Liver (tissue), 9 donors: ENCODE data around the gene HLTF. TPM values are rescaled to one million over a fixed set of nuclear protein-coding genes. Genes with fewer than 3 reads are reported as not detected.

ENCODE experiments used
- DNase-seq: peaks from one replicate; pipeline ENCODE4 v3.0.0-alpha.2; 2017; ENCODE audit warnings: low spot score
- H3K27ac ChIP-seq, 2 donors: one replicate each; pipeline ENCODE4 v1.7.0; 2013; ENCODE audit warnings: inconsistent platforms in 2 of 2, low read length in 2 of 2, control low read depth in 1 of 2, low read depth in 1 of 2, mild to moderate bottlenecking in 1 of 2
- H3K27me3 ChIP-seq, 4 donors: one replicate each; pipeline versions ENCODE4 v1.6.1 to v1.7.0; 2013; ENCODE audit warnings: low read length in 3 of 4, inconsistent platforms in 1 of 4, mild to moderate bottlenecking in 1 of 4, moderate library complexity in 1 of 4; ENCODE audit not compliant: control insufficient read depth in 4 of 4, insufficient read depth in 4 of 4
- H3K36me3 ChIP-seq, 4 donors: one replicate each; pipeline versions ENCODE4 v1.6.1 to v1.7.0; 2013; ENCODE audit warnings: low read length in 3 of 4, mild to moderate bottlenecking in 3 of 4, low read depth in 1 of 4, moderate library complexity in 1 of 4; ENCODE audit not compliant: control insufficient read depth in 4 of 4, insufficient read depth in 3 of 4
- H3K4me1 ChIP-seq, 4 donors: one replicate each; pipeline versions ENCODE4 v1.6.1 to v1.7.0; 2013; ENCODE audit warnings: low read length in 3 of 4, mild to moderate bottlenecking in 3 of 4, moderate library complexity in 1 of 4; ENCODE audit not compliant: control insufficient read depth in 4 of 4, insufficient read depth in 4 of 4
- H3K4me3 ChIP-seq, 3 donors: one replicate each; pipeline versions ENCODE4 v1.6.1 to v1.7.0; 2013; ENCODE audit warnings: low read length in 3 of 3, control low read depth in 1 of 3, low read depth in 1 of 3, mild to moderate bottlenecking in 1 of 3
- H3K9ac ChIP-seq, 2 donors: one replicate each; pipeline ENCODE4 v1.7.0; 2013; ENCODE audit warnings: low read length in 2 of 2, mild to moderate bottlenecking in 2 of 2, moderate library complexity in 2 of 2, control low read depth in 1 of 2, low read depth in 1 of 2
- H3K9me3 ChIP-seq, 4 donors: one replicate each; pipeline versions ENCODE4 v1.6.1 to v1.7.0; 2013; ENCODE audit warnings: low read length in 3 of 4; ENCODE audit not compliant: control insufficient read depth in 4 of 4
- EGR1 ChIP-seq, 2 donors: IDR thresholded peaks; 2 replicates each; pipeline ENCODE4 v1.6.1; 2016 to 2018; ENCODE audit warnings: antibody characterized with exemption in 2 of 2, low read depth in 2 of 2
- FOXA1 ChIP-seq: IDR thresholded peaks from 2 replicates; pipeline ENCODE4 v1.6.1; 2016; ENCODE audit warnings: antibody characterized with exemption
- FOXA2 ChIP-seq: IDR thresholded peaks from 2 replicates; pipeline ENCODE4 v1.6.1; 2016; ENCODE audit warnings: antibody characterized with exemption
- GABPA ChIP-seq, 2 donors: IDR thresholded peaks in 1 of 2; conservative IDR thresholded peaks in 1 of 2; 2 replicates each; pipeline ENCODE4 v1.6.1; 2016; ENCODE audit warnings: antibody characterized with exemption in 2 of 2, mild to moderate bottlenecking in 1 of 2, moderate library complexity in 1 of 2
- HNF4A ChIP-seq, 2 donors: conservative IDR thresholded peaks; 2 replicates each; pipeline ENCODE4 v1.6.1; 2016; ENCODE audit warnings: antibody characterized with exemption in 2 of 2, mild to moderate bottlenecking in 2 of 2
- HNF4G ChIP-seq: IDR thresholded peaks from 2 replicates; pipeline ENCODE4 v1.6.1; 2016; ENCODE audit warnings: antibody characterized with exemption
- JUND ChIP-seq, 2 donors: IDR thresholded peaks; 2 replicates each; pipeline ENCODE4 v1.6.1; 2016; ENCODE audit warnings: antibody characterized with exemption in 2 of 2
- NR2F2 ChIP-seq: IDR thresholded peaks from 2 replicates; pipeline ENCODE4 v1.6.1; 2016; ENCODE audit warnings: antibody characterized with exemption
- RAD21 ChIP-seq, 2 donors: IDR thresholded peaks; 2 replicates each; pipeline ENCODE4 v1.6.1; 2016; ENCODE audit warnings: antibody characterized with exemption in 2 of 2, mild to moderate bottlenecking in 2 of 2
- RXRA ChIP-seq, 2 donors: IDR thresholded peaks; 2 replicates each; pipeline ENCODE4 v1.6.1; 2017 to 2018; ENCODE audit warnings: antibody characterized with exemption in 2 of 2, mild to moderate bottlenecking in 1 of 2
- SP1 ChIP-seq: IDR thresholded peaks from 2 replicates; pipeline ENCODE4 v1.6.1; 2018; ENCODE audit warnings: antibody characterized with exemption, mild to moderate bottlenecking
- TAF1 ChIP-seq: conservative IDR thresholded peaks from 2 replicates; pipeline ENCODE4 v1.6.1; 2016; ENCODE audit warnings: antibody characterized with exemption, mild to moderate bottlenecking
- WGBS: extraction: QIAGEN DNeasy Blood & Tissue Kit; methylation state at CpG from one replicate; pipeline ENCODE4 v1.1.7; 2013; 5-methylcytosine and 5-hydroxymethylcytosine counted together
- polyA plus RNA-seq, 2 donors: library from polyadenylated mRNA; stranded (reverse) in 1 of 2; unstranded in 1 of 2; fragments of 200-250 nt in 1 of 2; fragments of >200 nt in 1 of 2; fragmentation: Nextera tagmentation in 1 of 2; extraction: Ambion mirVana in 1 of 2; gene quantifications; one replicate each; pipeline versions ENCODE4 v1.2.1 to v1.2.3, GENCODE V29; 2013 to 2015
- total RNA-seq, 2 donors: library from RNA; depleted of rRNA; stranded (reverse); fragments of >200 nt; gene quantifications; one replicate each; pipeline ENCODE4 v1.2.3, GENCODE V29; 2014
- TF ChIP-seq, protein P1 (sequence below): IDR thresholded peaks from 2 replicates; pipeline ENCODE4 v1.6.1; 2016; ENCODE audit warnings: antibody characterized with exemption
- TF ChIP-seq, protein P2 (sequence below): IDR thresholded peaks from 2 replicates; pipeline ENCODE4 v1.6.1; 2016; ENCODE audit warnings: antibody characterized with exemption, mild to moderate bottlenecking
- TF ChIP-seq, protein P3 (sequence below): IDR thresholded peaks from 2 replicates; pipeline ENCODE4 v1.6.1; 2016; ENCODE audit warnings: antibody characterized with exemption
- TF ChIP-seq, protein P4 (sequence below): fragments of 150-350 bp; IDR thresholded peaks from 2 replicates; pipeline ENCODE4 v1.5.1; 2017; ENCODE audit warnings: improper control_type of control experiment, low read depth, low read length; ENCODE audit not compliant: missing input control
- TF ChIP-seq, protein P5 (sequence below): IDR thresholded peaks from 2 replicates; pipeline ENCODE4 v1.6.1; 2016; ENCODE audit warnings: antibody characterized with exemption
- donor health status: healthy.
- donor health status: healthy.
- donor health status: healthy.
- donor health status: healthy.
- donor health status: healthy.

Gene HLTF
- total and polyA plus RNA-seq, 4 donors, result 4.1 to 31.7 (median 17.0) TPM

DNA sequence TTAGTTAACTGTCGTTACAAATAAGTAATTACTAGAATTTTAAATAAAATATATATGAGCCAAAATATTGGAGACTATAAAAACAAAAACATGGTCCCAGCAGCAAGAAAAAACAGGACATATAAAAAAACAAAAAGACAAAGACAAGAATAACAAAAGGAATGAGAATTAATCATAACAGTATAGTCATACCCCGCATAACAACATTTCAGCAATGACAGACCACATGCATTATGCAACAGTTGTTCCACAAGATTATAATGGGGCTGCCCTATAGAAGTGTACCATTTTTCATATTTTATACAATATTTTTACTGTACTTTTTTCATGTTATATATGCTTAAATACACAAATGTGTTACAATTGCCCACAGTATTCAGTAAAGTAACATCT, 5.6 kb downstream of the HLTF start:
- DNase-seq, result no peak
- 94% methylated on average over 2 of the region's 2 CpGs for WGBS

DNA sequence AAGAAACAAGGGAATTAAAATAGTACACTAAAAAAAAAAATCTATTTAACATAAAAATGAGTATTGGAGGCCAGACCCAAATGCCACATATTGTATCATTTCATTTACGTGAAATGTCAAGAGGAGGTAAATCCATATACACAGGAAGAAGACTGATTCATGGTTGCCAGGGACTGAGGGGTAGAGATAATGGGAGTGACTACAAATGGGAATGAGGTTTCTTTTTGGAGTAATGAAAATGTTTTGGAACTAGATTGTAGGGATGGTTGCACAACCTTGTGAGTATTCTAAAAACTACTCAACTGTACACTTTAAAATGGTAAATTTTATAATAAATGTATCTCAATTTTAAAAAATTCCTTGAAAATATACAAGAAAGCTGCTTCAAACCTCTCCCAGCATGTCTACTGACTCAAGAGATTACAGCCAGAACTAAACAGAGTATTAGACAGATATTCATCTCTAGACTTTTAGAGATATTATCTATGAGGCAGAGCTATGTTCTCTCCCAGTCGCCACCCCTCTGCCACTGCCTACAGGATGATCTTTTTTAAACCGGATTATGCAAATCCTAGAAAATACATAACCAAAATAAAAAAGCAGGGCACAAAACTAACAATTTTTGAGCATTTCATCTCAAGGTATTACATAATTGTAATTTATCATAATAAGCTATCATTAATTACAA, 6.2 kb downstream of the HLTF start:
- H3K9me3 ChIP-seq, result no peaks in the 10 kb centered on the region
- 98% methylated on average over 3 of the region's 3 CpGs for WGBS
- no peak overlapping the region for H3K4me3 ChIP-seq
- no peaks in the 10 kb centered on the region for H3K27me3 ChIP-seq
- no peak for DNase-seq
- H3K27ac ChIP-seq, result no peak overlapping the region
- peaks cover 0 to 6% (median 1%) of the 10 kb centered on the region in 4 donors for H3K36me3 ChIP-seq
- no peak overlapping the region for H3K9ac ChIP-seq
- peaks cover 0 to 1% (median 0%) of the 10 kb centered on the region in 4 donors for H3K4me1 ChIP-seq
- TF ChIP-seq, protein P1, sequence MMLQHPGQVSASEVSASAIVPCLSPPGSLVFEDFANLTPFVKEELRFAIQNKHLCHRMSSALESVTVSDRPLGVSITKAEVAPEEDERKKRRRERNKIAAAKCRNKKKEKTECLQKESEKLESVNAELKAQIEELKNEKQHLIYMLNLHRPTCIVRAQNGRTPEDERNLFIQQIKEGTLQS, result no peak
- TF ChIP-seq EGR1 (IDR thresholded peaks at IDR 0.05; ENCODE audit: low read depth in 2 of 2), result no peak
- TF ChIP-seq RXRA (IDR thresholded peaks at IDR 0.05), result no peak
- TF ChIP-seq, protein P2, sequence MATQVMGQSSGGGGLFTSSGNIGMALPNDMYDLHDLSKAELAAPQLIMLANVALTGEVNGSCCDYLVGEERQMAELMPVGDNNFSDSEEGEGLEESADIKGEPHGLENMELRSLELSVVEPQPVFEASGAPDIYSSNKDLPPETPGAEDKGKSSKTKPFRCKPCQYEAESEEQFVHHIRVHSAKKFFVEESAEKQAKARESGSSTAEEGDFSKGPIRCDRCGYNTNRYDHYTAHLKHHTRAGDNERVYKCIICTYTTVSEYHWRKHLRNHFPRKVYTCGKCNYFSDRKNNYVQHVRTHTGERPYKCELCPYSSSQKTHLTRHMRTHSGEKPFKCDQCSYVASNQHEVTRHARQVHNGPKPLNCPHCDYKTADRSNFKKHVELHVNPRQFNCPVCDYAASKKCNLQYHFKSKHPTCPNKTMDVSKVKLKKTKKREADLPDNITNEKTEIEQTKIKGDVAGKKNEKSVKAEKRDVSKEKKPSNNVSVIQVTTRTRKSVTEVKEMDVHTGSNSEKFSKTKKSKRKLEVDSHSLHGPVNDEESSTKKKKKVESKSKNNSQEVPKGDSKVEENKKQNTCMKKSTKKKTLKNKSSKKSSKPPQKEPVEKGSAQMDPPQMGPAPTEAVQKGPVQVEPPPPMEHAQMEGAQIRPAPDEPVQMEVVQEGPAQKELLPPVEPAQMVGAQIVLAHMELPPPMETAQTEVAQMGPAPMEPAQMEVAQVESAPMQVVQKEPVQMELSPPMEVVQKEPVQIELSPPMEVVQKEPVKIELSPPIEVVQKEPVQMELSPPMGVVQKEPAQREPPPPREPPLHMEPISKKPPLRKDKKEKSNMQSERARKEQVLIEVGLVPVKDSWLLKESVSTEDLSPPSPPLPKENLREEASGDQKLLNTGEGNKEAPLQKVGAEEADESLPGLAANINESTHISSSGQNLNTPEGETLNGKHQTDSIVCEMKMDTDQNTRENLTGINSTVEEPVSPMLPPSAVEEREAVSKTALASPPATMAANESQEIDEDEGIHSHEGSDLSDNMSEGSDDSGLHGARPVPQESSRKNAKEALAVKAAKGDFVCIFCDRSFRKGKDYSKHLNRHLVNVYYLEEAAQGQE, result no peak
- no peak for TF ChIP-seq TAF1
- TF ChIP-seq, protein P3, sequence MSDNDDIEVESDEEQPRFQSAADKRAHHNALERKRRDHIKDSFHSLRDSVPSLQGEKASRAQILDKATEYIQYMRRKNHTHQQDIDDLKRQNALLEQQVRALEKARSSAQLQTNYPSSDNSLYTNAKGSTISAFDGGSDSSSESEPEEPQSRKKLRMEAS, result no peak
- TF ChIP-seq FOXA2, result no peak
- TF ChIP-seq NR2F2, result no peak
- no peak for TF ChIP-seq GABPA (IDR thresholded peaks at IDR 0.05 in 1 of 2, conservative IDR thresholded peaks at IDR 0.05 in 1 of 2)

More for the DNA sequence above, 5.6 kb downstream of the HLTF start:
- peaks cover 0 to 3% (median 0%) of the 10 kb centered on the region in 4 donors for H3K36me3 ChIP-seq
- no peaks in the 10 kb centered on the region for H3K27me3 ChIP-seq
- H3K27ac ChIP-seq, result no peak overlapping the region
- no peak overlapping the region for H3K9ac ChIP-seq
- H3K9me3 ChIP-seq, result no peaks in the 10 kb centered on the region
- TF ChIP-seq NR2F2 (no peak), HNF4A (conservative IDR thresholded peaks at IDR 0.05) (no peak), JUND (IDR thresholded peaks at IDR 0.05) (no peak), HNF4G (no peak), SP1 (no peak), TAF1 (no peak), RAD21 (IDR thresholded peaks at IDR 0.05) (no peak), FOXA1 (no peak), RXRA (IDR thresholded peaks at IDR 0.05) (no peak), FOXA2 (no peak)
- TF ChIP-seq, protein P4, sequence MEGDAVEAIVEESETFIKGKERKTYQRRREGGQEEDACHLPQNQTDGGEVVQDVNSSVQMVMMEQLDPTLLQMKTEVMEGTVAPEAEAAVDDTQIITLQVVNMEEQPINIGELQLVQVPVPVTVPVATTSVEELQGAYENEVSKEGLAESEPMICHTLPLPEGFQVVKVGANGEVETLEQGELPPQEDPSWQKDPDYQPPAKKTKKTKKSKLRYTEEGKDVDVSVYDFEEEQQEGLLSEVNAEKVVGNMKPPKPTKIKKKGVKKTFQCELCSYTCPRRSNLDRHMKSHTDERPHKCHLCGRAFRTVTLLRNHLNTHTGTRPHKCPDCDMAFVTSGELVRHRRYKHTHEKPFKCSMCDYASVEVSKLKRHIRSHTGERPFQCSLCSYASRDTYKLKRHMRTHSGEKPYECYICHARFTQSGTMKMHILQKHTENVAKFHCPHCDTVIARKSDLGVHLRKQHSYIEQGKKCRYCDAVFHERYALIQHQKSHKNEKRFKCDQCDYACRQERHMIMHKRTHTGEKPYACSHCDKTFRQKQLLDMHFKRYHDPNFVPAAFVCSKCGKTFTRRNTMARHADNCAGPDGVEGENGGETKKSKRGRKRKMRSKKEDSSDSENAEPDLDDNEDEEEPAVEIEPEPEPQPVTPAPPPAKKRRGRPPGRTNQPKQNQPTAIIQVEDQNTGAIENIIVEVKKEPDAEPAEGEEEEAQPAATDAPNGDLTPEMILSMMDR, result no peak
- TF ChIP-seq, protein P2, result no peak
- TF ChIP-seq, protein P5, sequence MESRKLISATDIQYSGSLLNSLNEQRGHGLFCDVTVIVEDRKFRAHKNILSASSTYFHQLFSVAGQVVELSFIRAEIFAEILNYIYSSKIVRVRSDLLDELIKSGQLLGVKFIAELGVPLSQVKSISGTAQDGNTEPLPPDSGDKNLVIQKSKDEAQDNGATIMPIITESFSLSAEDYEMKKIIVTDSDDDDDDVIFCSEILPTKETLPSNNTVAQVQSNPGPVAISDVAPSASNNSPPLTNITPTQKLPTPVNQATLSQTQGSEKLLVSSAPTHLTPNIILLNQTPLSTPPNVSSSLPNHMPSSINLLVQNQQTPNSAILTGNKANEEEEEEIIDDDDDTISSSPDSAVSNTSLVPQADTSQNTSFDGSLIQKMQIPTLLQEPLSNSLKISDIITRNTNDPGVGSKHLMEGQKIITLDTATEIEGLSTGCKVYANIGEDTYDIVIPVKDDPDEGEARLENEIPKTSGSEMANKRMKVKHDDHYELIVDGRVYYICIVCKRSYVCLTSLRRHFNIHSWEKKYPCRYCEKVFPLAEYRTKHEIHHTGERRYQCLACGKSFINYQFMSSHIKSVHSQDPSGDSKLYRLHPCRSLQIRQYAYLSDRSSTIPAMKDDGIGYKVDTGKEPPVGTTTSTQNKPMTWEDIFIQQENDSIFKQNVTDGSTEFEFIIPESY, result no peak
- TF ChIP-seq, protein P3, result no peak
- no peak overlapping the region for H3K4me3 ChIP-seq
- H3K4me1 ChIP-seq, result peaks cover 2 to 4% (median 3%) of the 10 kb centered on the region in 4 donors
